HepG2 (cell line): Measurements from ENCODE around the gene NNMT. TPM values are rescaled to one million over a fixed set of nuclear protein-coding genes. Genes with fewer than 3 reads are reported as not detected.

Source experiments
- ATAC-seq: fragments of 200-7000 bp; cut with Tn5 transposase; 3 replicates; pipeline ENCODE4 v1.9.1; 2020; ENCODE audit warnings: mild to moderate bottlenecking, moderate library complexity
- BruUV-seq: library from RNA; stranded (reverse); fragments of 400-500 nt; replicated peaks from 2 replicates; lab custom pipeline; 2021; lab: Mats Ljungman, UMichigan
- CTCF ChIA-PET: fragments of 300-600 bp; formaldehyde crosslinking; extraction: SDS; loops from one replicate; lab custom pipeline; 2021; ENCODE audit warnings: low total read pairs, inconsistent platforms, low intra/inter-chr PET ratio; lab: Yijun Ruan, JAX
- POLR2A ChIA-PET: fragments of 350-600 bp; sonication (Branson Sonifier 250); formaldehyde crosslinking; loops from one replicate; lab custom pipeline; 2020; ENCODE audit warnings: antibody characterized with exemption, inconsistent platforms; lab: Yijun Ruan, JAX
- DNase-seq: peaks from one replicate; pipeline ENCODE4 v3.0.0-alpha.2; 2015; ENCODE audit warnings: low spot score
- FAIRE-seq: peaks from 3 replicates; lab custom pipeline; 2011; peaks lifted over from hg19 to GRCh38; lab: Jason Lieb, UNC
- H2AFZ ChIP-seq: one replicate; pipeline ENCODE4 v1.6.1; 2011; ENCODE audit warnings: low read length, inconsistent platforms
- H3K27ac ChIP-seq: fragments of 300-600 bp; 3 replicates; pipeline ENCODE4 v1.8.0; 2011; ENCODE audit warnings: mixed run types, mild to moderate bottlenecking, mixed read lengths, low read length, inconsistent platforms; ENCODE audit not compliant: insufficient read depth; ENCODE audit errors: extremely low read length
- H3K27me3 ChIP-seq, 2 experiments: fragments of 200-600 bp in 1 of 2; 2 replicates in 1 of 2; 3 replicates in 1 of 2; pipeline versions ENCODE4 v1.6.0 to v1.8.0; 2011; ENCODE audit warnings: low read length in 2 of 2, mild to moderate bottlenecking in 2 of 2, moderate library complexity in 2 of 2, inconsistent platforms in 1 of 2; ENCODE audit not compliant: insufficient read depth in 2 of 2, control insufficient read depth in 1 of 2
- H3K36me3 ChIP-seq, 2 experiments: fragments of 200-600 bp in 1 of 2; replicated peaks in 1 of 2; 2 replicates in 1 of 2; 3 replicates in 1 of 2; pipeline versions ENCODE4 v1.5.1 to v1.8.0; 2011; ENCODE audit warnings: low read length in 2 of 2, inconsistent platforms in 1 of 2; ENCODE audit not compliant: insufficient read depth in 2 of 2, control insufficient read depth in 1 of 2
- H3K4me1 ChIP-seq: 2 replicates; pipeline ENCODE4 v1.5.1; 2012; ENCODE audit warnings: low read length, inconsistent platforms; ENCODE audit not compliant: insufficient read depth
- H3K4me2 ChIP-seq: 2 replicates; pipeline ENCODE4 v1.6.0; 2011; ENCODE audit warnings: low read depth, low read length, inconsistent platforms
- H3K4me3 ChIP-seq, 3 experiments: fragments of 200-600 bp in 1 of 3; sonication (generic), shearing (Covaris generic) in 1 of 3; replicated peaks in 1 of 3; 2 replicates each; pipeline ENCODE4 v1.5.1; 2011 to 2016; ENCODE audit warnings: low read length in 3 of 3, inconsistent platforms in 2 of 3, low read depth in 2 of 3, mild to moderate bottlenecking in 2 of 3, control low read depth in 1 of 3, mixed read lengths in 1 of 3; ENCODE audit not compliant: insufficient read depth in 1 of 3
- H3K79me2 ChIP-seq: one replicate; pipeline ENCODE4 v1.6.1; 2011; ENCODE audit warnings: low read length, inconsistent platforms; ENCODE audit not compliant: insufficient read depth
- H3K9ac ChIP-seq: 2 replicates; pipeline ENCODE4 v1.6.0; 2011; ENCODE audit warnings: mild to moderate bottlenecking, low read depth, low read length, inconsistent platforms; ENCODE audit not compliant: insufficient read depth
- H3K9me3 ChIP-seq: 2 replicates; pipeline ENCODE4 v1.5.1; 2012; ENCODE audit warnings: mild to moderate bottlenecking, low read length
- H4K20me1 ChIP-seq: 2 replicates; pipeline ENCODE4 v1.6.0; 2011; ENCODE audit warnings: inconsistent platforms, mild to moderate bottlenecking, low read length, moderate library complexity; ENCODE audit not compliant: insufficient read depth
- FOXP1 ChIP-seq, 2 experiments: fragments of 450-650 bp in 1 of 2; IDR thresholded peaks; 2 replicates each; pipeline ENCODE4 v1.6.1; 2017 to 2018; ENCODE audit warnings: antibody characterized with exemption in 1 of 2
- HNRNPL ChIP-seq: fragments of 200-400 bp; formaldehyde crosslinking; IDR thresholded peaks from 2 replicates; pipeline ENCODE4 v1.6.1; 2017; ENCODE audit warnings: mild to moderate bottlenecking, low read depth, low read length
- IKZF4 ChIP-seq: sonication (generic); formaldehyde crosslinking; IDR thresholded peaks from 2 replicates; pipeline ENCODE4 v1.5.1; 2020; ENCODE audit warnings: borderline replicate concordance, mild to moderate bottlenecking, low read depth, missing genetic modification reagents; ENCODE audit errors: not compliant biosample characterization
- SIN3B ChIP-seq: fragments of 150-350 bp; IDR thresholded peaks from 2 replicates; pipeline ENCODE4 v1.6.1; 2014; ENCODE audit warnings: low read length
- SRSF4 ChIP-seq: fragments of 200-400 bp; formaldehyde crosslinking; IDR thresholded peaks from one replicate; pipeline ENCODE4 v1.6.1; 2018; ENCODE audit warnings: mild to moderate bottlenecking, low read depth, low read length, moderate library complexity; ENCODE audit not compliant: poor library complexity, severe bottlenecking
- XBP1 ChIP-seq: sonication (generic); formaldehyde crosslinking; IDR thresholded peaks from 2 replicates; pipeline ENCODE4 v1.5.0; 2020; ENCODE audit warnings: missing genetic modification reagents
- ZFP41 ChIP-seq: sonication (generic); formaldehyde crosslinking; IDR thresholded peaks from 2 replicates; pipeline ENCODE4 v1.4.0; 2020; ENCODE audit warnings: mild to moderate bottlenecking, missing genetic modification reagents, borderline replicate concordance
- ZNF674 ChIP-seq: sonication (generic); formaldehyde crosslinking; IDR thresholded peaks from 2 replicates; pipeline ENCODE4 v1.5.0; 2020; ENCODE audit warnings: low read depth, mild to moderate bottlenecking, missing genetic modification reagents
- WGBS: methylation state at CpG from one replicate; pipeline ENCODE4 v1.1.6; 2017; ENCODE audit warnings: low lambda C conversion rate; 5-methylcytosine and 5-hydroxymethylcytosine counted together
- in situ Hi-C: cut with HindIII; loops from 2 replicates; pipeline ENCODE4 v1.10.0; 2017; ENCODE audit warnings: low pct_unique_long_range_greater_than_20kb; ENCODE audit not compliant: extremely low pct_ligation_motif_present
- intact Hi-C: fragments of 100-400 bp; cut with micrococcal nuclease; formaldehyde crosslinking; loops from one replicate; pipeline ENCODE4 v1.10.0; 2022; ENCODE audit not compliant: unreplicated experiment
- polyA plus RNA-seq, 8 experiments: library from polyadenylated mRNA; depleted of rRNA in 3 of 8; stranded (reverse) in 7 of 8; unstranded in 1 of 8; fragments of >200 nt; fragmentation: Illumina TruSeq in 4 of 8; extraction: Trizol in 4 of 8; gene quantifications; 2 replicates each; pipeline versions ENCODE4 v1.2.1 to v1.2.3, GENCODE V29; 2011 to 2016; ENCODE audit warnings: low read depth in 4 of 8, missing spikeins in 1 of 8, mixed read lengths in 1 of 8; ENCODE audit not compliant: insufficient read depth in 1 of 8
- total RNA-seq, 5 experiments: library from RNA; depleted of rRNA; stranded (reverse); fragments of >200 nt; fragmentation: Illumina TruSeq; extraction: Trizol; gene quantifications; 2 replicates each; pipeline ENCODE4 v1.2.3, GENCODE V29; 2016; ENCODE audit warnings: low read depth in 1 of 5

The NNMT gene
- total and polyA plus RNA-seq, 2 of the 13 experiments (the other 11 are each of a cell fraction or from before 2014, with no cell fraction given), result 0.13 TPM; not detected in 1

GRCh38 chr11:114270531-114271270 lies 25.5 kb upstream of the NNMT start:
- intact Hi-C loops, result no loop called here
- Histone ChIP-seq H3K27me3 (peaks cover 3 to 28% of the 10 kb centered on the region in 2 experiments; a peak in 4 of 5 replicates), H3K9ac (no peak overlapping the region), H3K4me3 (no peak overlapping the region), H3K79me2 (no peaks in the 10 kb centered on the region)
- CTCF ChIA-PET, result no interaction called here
- no peak for DNase-seq
- BruUV-seq, result no TSS peak
- TF ChIP-seq IKZF4 (CRISPR knock-in tag) (no peak), SIN3B (no peak), XBP1 (CRISPR knock-in tag) (no peak)
- TF ChIP-seq, all 625 proteins: peak for 0
- in situ Hi-C loops, result loop anchor here (25.0 kb wide), 1 partner anchor 458 kb away; no protein-coding TSS in a partner anchor
- Histone ChIP-seq H3K27ac (no peak overlapping the region), H2AFZ (no peak overlapping the region), H3K36me3 (no peaks in the 10 kb centered on the region), H3K9me3 (no peaks in the 10 kb centered on the region), H3K4me2 (no peak overlapping the region), H4K20me1 (no peaks in the 10 kb centered on the region), H3K4me1 (no peaks in the 10 kb centered on the region)
- POLR2A ChIA-PET, result no interaction called here
- ATAC-seq, result no peak
- WGBS, result 0% methylated on average over 5 of the region's 5 CpGs
- no peak for FAIRE-seq

- Histone ChIP-seq H3K27me3 (peaks cover 3 to 28% of the 10 kb centered on the region in 2 experiments; a peak in 4 of 5 replicates), H3K4me3 (no peak overlapping the region), H4K20me1 (no peaks in the 10 kb centered on the region), H2AFZ (no peak overlapping the region), H3K36me3 (no peaks in the 10 kb centered on the region), H3K4me1 (no peaks in the 10 kb centered on the region), H3K27ac (no peak overlapping the region), H3K4me2 (no peak overlapping the region)
- 0% methylated on average over 2 of the region's 2 CpGs for WGBS
- intact Hi-C loops, result no loop called here
- ATAC-seq (no peak), DNase-seq (no peak), FAIRE-seq (no peak)
- in situ Hi-C loops, result loop anchor here (25.0 kb wide), 1 partner anchor 459 kb away; no protein-coding TSS in a partner anchor
- TF ChIP-seq ZNF674 (CRISPR knock-in tag) (no peak), HNRNPL (no peak), FOXP1 (IDR thresholded peaks at IDR 0.05) (no peak), FOXP1 (CRISPR knock-in tag; IDR thresholded peaks at IDR 0.05) (no peak), ZFP41 (no peak), SRSF4 (no peak)
- TF ChIP-seq, all 625 proteins: peak for 0
- no peaks in the 10 kb centered on the region for H3K9me3 ChIP-seq
- ChIA-PET POLR2A (no interaction called here), CTCF (no interaction called here)
- no peaks in the 10 kb centered on the region for H3K79me2 ChIP-seq
- no peak overlapping the region for H3K9ac ChIP-seq
- no TSS peak for BruUV-seq
Observed at GRCh38 chr11:114271316-114271715, 24.9 kb upstream of the NNMT start.
